DOHH2 (cell line): Measurements from ENCODE around the gene HOXA5.

Source experiments
- H3F3A ChIP-seq: fragments of 200-600 bp; sonication (generic), shearing (Covaris generic); 2 replicates; pipeline ENCODE4 v1.6.0; 2016; ENCODE audit warnings: antibody characterized with exemption, mild to moderate bottlenecking; ENCODE audit not compliant: control insufficient read depth, insufficient read depth
- H3K27ac ChIP-seq: fragments of 200-600 bp; sonication (generic); 2 replicates; pipeline ENCODE4 v1.5.1; 2014; ENCODE audit warnings: low read depth, mild to moderate bottlenecking, low read length, moderate library complexity
- H3K27me3 ChIP-seq: fragments of 200-600 bp; sonication (generic); 2 replicates; pipeline ENCODE4 v1.6.1; 2014; ENCODE audit warnings: mild to moderate bottlenecking, low read length, mixed read lengths; ENCODE audit not compliant: control insufficient read depth
- H3K36me3 ChIP-seq: fragments of 200-600 bp; sonication (generic); 2 replicates; pipeline ENCODE4 v1.6.1; 2014; ENCODE audit warnings: mild to moderate bottlenecking, low read length, moderate library complexity, mixed read lengths; ENCODE audit not compliant: control insufficient read depth
- H3K4me1 ChIP-seq: fragments of 200-600 bp; sonication (generic); 2 replicates; pipeline ENCODE4 v1.6.1; 2014; ENCODE audit warnings: mild to moderate bottlenecking, low read length, mixed read lengths; ENCODE audit not compliant: control insufficient read depth
- H3K4me2 ChIP-seq: fragments of 200-600 bp; sonication (generic); 2 replicates; pipeline ENCODE4 v1.6.0; 2014; ENCODE audit warnings: mild to moderate bottlenecking, low read length, moderate library complexity
- H3K4me3 ChIP-seq: fragments of 200-600 bp; sonication (generic); 2 replicates; pipeline ENCODE4 v1.5.1; 2014; ENCODE audit warnings: mild to moderate bottlenecking, low read length, mixed read lengths
- H3K79me2 ChIP-seq: fragments of 200-600 bp; sonication (generic); 2 replicates; pipeline ENCODE4 v1.6.1; 2014; ENCODE audit warnings: mild to moderate bottlenecking, low read length, mixed read lengths; ENCODE audit not compliant: control insufficient read depth
- H3K9me2 ChIP-seq: fragments of 200-600 bp; sonication (generic); replicated peaks from 2 replicates; pipeline ENCODE4 v1.6.1; 2014; ENCODE audit warnings: mild to moderate bottlenecking, low read length, mixed read lengths; ENCODE audit not compliant: control insufficient read depth
- H3K9me3 ChIP-seq: fragments of 200-600 bp; sonication (generic); 2 replicates; pipeline ENCODE4 v1.6.1; 2014; ENCODE audit warnings: antibody characterized with exemption, low read length, mixed read lengths; ENCODE audit not compliant: control insufficient read depth, insufficient read depth
- H4K20me1 ChIP-seq: fragments of 200-600 bp; sonication (generic); 2 replicates; pipeline ENCODE4 v1.6.0; 2014; ENCODE audit warnings: low read depth, mild to moderate bottlenecking, antibody characterized with exemption, low read length, moderate library complexity; ENCODE audit not compliant: control insufficient read depth, insufficient read depth
- EZH2phosphoT487 ChIP-seq: fragments of 200-600 bp; sonication (generic); IDR thresholded peaks from 2 replicates; pipeline ENCODE4 v1.6.1; 2017; ENCODE audit warnings: borderline replicate concordance, mild to moderate bottlenecking, antibody characterized with exemption, low read length, moderate library complexity, mixed read lengths
- TF ChIP-seq, protein P1 (sequence below): fragments of 200-600 bp; sonication (generic); IDR thresholded peaks from one replicate; pipeline ENCODE4 v1.5.1; 2014; ENCODE audit warnings: antibody characterized with exemption, mild to moderate bottlenecking, low read depth, low read length; ENCODE audit not compliant: poor library complexity, severe bottlenecking

Gene HOXA5

DNA sequence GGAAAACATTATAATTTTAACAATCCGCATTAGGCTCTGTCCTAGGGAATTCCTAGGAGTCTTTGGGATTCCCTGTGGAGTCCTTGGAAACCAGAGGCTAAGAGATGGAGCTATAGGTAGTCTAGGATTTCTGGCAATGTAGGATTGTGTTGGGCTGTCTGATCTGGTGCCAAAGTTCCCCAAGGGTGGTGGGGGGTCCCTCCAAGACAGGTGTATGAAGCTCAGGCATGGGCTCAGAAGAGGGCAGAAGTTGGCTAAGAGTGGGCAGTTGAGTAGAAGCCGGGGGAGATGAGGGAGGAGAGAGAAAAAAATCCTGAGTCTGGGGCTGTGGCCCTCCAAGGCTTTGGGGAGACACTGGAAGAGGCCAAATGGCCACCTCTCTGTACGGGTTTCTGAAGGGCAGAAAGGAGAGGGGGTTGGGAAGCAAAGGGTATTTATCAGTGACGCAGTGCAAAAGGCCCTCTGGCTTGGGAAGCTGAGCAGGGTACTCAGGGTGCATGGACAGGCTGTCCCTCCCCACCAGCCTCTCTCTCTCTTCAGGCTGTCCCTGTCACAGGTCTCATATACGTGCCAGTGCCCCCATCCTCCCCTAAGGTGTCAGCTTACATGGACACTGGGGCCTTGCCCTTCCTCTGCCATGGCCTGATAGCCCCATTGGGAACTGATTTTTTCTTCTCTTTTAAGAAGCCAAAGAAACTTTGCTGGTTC, 3.2 kb upstream of the HOXA5 start:
- Histone ChIP-seq H3K9me3 (no peaks in the 10 kb centered on the region), H3K9me2 (no peaks in the 10 kb centered on the region), H3F3A (no peaks in the 10 kb centered on the region), H4K20me1 (no peaks in the 10 kb centered on the region), H3K27ac (no peak overlapping the region), H3K79me2 (no peaks in the 10 kb centered on the region), H3K36me3 (no peaks in the 10 kb centered on the region), H3K4me1 (peaks cover 43% of the 10 kb centered on the region), H3K4me2 (no peak overlapping the region), H3K27me3 (peaks cover 45% of the 10 kb centered on the region), H3K4me3 (no peak overlapping the region)
- TF ChIP-seq, protein P1, sequence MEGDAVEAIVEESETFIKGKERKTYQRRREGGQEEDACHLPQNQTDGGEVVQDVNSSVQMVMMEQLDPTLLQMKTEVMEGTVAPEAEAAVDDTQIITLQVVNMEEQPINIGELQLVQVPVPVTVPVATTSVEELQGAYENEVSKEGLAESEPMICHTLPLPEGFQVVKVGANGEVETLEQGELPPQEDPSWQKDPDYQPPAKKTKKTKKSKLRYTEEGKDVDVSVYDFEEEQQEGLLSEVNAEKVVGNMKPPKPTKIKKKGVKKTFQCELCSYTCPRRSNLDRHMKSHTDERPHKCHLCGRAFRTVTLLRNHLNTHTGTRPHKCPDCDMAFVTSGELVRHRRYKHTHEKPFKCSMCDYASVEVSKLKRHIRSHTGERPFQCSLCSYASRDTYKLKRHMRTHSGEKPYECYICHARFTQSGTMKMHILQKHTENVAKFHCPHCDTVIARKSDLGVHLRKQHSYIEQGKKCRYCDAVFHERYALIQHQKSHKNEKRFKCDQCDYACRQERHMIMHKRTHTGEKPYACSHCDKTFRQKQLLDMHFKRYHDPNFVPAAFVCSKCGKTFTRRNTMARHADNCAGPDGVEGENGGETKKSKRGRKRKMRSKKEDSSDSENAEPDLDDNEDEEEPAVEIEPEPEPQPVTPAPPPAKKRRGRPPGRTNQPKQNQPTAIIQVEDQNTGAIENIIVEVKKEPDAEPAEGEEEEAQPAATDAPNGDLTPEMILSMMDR, result no peak
- TF ChIP-seq EZH2phosphoT487, result no peak

DNA sequence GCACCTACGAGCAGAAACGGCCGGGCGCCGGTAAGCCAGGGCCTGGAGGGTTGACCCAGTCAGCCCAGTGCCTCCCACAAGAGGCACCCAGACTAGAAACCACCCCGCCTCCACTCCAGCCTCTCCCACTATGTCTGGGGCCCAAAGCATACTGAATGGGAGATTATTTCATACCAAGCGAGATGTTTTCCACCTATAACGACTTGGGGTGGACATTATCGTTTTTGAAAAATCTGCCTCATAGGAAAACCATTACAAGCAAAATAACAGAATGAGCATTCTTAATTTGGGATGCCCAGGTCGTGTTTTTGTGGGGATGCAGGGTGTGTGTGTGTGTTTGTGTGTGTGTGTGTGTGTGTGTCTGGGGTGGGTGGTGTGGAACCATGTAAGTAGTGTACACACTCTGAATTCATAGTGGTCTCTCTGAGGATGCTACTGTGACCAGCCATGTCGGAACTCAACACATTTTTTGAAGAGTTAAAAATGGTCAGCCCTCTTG, 2.5 kb upstream of the HOXA5 start:
- Histone ChIP-seq H3K79me2 (no peaks in the 10 kb centered on the region), H3K27me3 (peaks cover 38% of the 10 kb centered on the region), H3K4me1 (peaks cover 36% of the 10 kb centered on the region), H3K36me3 (no peaks in the 10 kb centered on the region), H4K20me1 (no peaks in the 10 kb centered on the region), H3F3A (no peaks in the 10 kb centered on the region), H3K4me3 (no peak overlapping the region), H3K4me2 (no peak overlapping the region), H3K27ac (no peak overlapping the region), H3K9me2 (no peaks in the 10 kb centered on the region), H3K9me3 (no peaks in the 10 kb centered on the region)
- no peak for TF ChIP-seq EZH2phosphoT487
- TF ChIP-seq, protein P1, result no peak

DNA sequence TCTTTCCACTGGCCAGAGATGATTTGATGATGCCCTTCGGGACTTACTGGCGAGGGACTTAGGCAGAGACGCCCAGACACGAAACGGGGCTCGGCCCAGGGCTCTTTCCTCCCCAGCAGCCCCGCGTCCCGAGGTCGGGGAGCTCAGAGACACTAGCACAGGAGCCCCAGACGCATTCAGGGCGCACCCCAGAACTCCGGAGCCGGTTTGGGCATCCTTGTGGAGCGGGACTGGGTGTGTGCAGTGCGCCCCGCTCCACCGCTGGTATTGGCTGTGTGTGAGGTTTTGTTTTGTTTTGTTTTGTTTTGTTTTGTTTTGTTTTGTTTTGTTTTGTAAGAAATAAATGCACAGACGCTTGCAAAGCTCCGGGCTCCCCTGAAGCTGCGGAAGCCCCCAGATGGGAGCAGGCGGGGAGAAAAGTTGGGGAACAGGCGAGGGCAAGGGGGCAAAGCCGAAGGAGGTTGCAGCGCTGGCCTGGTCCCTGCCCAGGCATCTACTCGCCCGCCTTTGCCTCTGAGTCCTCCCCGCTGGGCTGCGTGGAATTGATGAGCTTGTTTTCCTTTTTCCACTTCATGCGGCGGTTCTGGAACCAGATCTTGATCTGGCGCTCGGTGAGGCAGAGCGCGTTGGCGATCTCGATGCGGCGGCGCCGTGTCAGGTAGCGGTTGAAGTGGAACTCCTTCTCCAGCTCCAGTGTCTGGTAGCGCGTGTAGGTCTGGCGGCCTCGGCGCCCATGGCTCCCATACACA, 1.9 kb upstream of the HOXA5 start:
- no peaks in the 10 kb centered on the region for H3K9me2 ChIP-seq
- no peak overlapping the region for H3K4me3 ChIP-seq
- no peaks in the 10 kb centered on the region for H3F3A ChIP-seq
- H3K36me3 ChIP-seq, result no peaks in the 10 kb centered on the region
- peaks cover 32% of the 10 kb centered on the region for H3K4me1 ChIP-seq
- H3K27ac ChIP-seq, result no peak overlapping the region
- H4K20me1 ChIP-seq, result no peaks in the 10 kb centered on the region
- peaks cover 38% of the 10 kb centered on the region for H3K27me3 ChIP-seq
- H3K9me3 ChIP-seq, result no peaks in the 10 kb centered on the region
- H3K79me2 ChIP-seq, result no peaks in the 10 kb centered on the region
- no peak overlapping the region; the same call in 1 of the 2 replicates for H3K4me2 ChIP-seq
- TF ChIP-seq, protein P1, result no peak
- TF ChIP-seq EZH2phosphoT487, result no peak
